WTC11 (cell line): ENCODE measurements around the gene BTLA. TPM values are rescaled to one million over a fixed set of nuclear protein-coding genes. Genes with fewer than 3 reads are reported as not detected.

Experiments
- ATAC-seq: fragments of 200-7000 bp; cut with Tn5 transposase; 2 replicates; pipeline ENCODE4 v1.10.0; 2021; ENCODE audit warnings: mild to moderate bottlenecking, moderate library complexity
- CTCF ChIA-PET: fragments of 300-600 bp; sonication (Branson Sonifier 250); formaldehyde crosslinking; loops from one replicate; lab custom pipeline; 2021; ENCODE audit warnings: antibody characterized with exemption; lab: Charles Lee
- POLR2A ChIA-PET: fragments of 350-600 bp; sonication (Branson Sonifier 250); formaldehyde crosslinking; loops from one replicate; lab custom pipeline; 2021; ENCODE audit warnings: antibody characterized with exemption; lab: Charles Lee
- DNase-seq: peaks from one replicate; pipeline ENCODE4 v3.0.0; 2021; ENCODE audit warnings: low spot score
- H3K27ac Mint-ChIP-seq: 2 replicates; pipeline ENCODE4 v1.8.0; 2021; ENCODE audit warnings: mixed read lengths
- H3K27me3 Mint-ChIP-seq: 2 replicates; pipeline ENCODE4 v1.8.0; 2021; ENCODE audit warnings: low read depth, mild to moderate bottlenecking, moderate library complexity, mixed read lengths
- H3K36me3 Mint-ChIP-seq: 2 replicates; pipeline ENCODE4 v1.8.0; 2021; ENCODE audit warnings: mixed read lengths
- H3K4me1 Mint-ChIP-seq: 2 replicates; pipeline ENCODE4 v1.8.0; 2022; ENCODE audit warnings: mixed read lengths
- H3K4me3 Mint-ChIP-seq: 2 replicates; pipeline ENCODE4 v1.8.0; 2021; ENCODE audit warnings: mild to moderate bottlenecking, moderate library complexity, mixed read lengths
- H3K9me3 Mint-ChIP-seq: 2 replicates; pipeline ENCODE4 v1.8.0; 2021; ENCODE audit warnings: mixed read lengths
- ARID4B ChIP-seq: sonication (generic); formaldehyde crosslinking; IDR thresholded peaks from 2 replicates; pipeline ENCODE4 v1.8.0; 2023; ENCODE audit warnings: missing genetic modification reagents, mild to moderate bottlenecking, borderline replicate concordance
- CREM ChIP-seq: sonication (generic); formaldehyde crosslinking; IDR thresholded peaks from 2 replicates; pipeline ENCODE4 v1.8.1; 2022; ENCODE audit warnings: mild to moderate bottlenecking, missing genetic modification reagents, moderate library complexity
- ELF4 ChIP-seq: sonication (generic); formaldehyde crosslinking; IDR thresholded peaks from 2 replicates; pipeline ENCODE4 v1.8.1; 2022; ENCODE audit warnings: low read depth, mild to moderate bottlenecking, moderate library complexity, missing genetic modification reagents
- EMX1 ChIP-seq: fragments of 250-450 bp; sonication (Bioruptor Pico); IDR thresholded peaks from 2 replicates; pipeline ENCODE4 v1.8.0; 2021; ENCODE audit warnings: mild to moderate bottlenecking
- FOXK1 ChIP-seq: sonication (generic); formaldehyde crosslinking; IDR thresholded peaks from 2 replicates; pipeline ENCODE4 v1.8.0; 2022; ENCODE audit warnings: mild to moderate bottlenecking, moderate library complexity, missing genetic modification reagents
- GRHL2 ChIP-seq: fragments of 250-450 bp; sonication (Bioruptor Pico); IDR thresholded peaks from 2 replicates; pipeline ENCODE4 v1.8.0; 2022; ENCODE audit warnings: mild to moderate bottlenecking, moderate library complexity; ENCODE audit not compliant: insufficient replicate concordance, severe bottlenecking
- HMGXB4 ChIP-seq: sonication (generic); formaldehyde crosslinking; IDR thresholded peaks from 2 replicates; pipeline ENCODE4 v1.8.1; 2023; ENCODE audit warnings: mild to moderate bottlenecking, moderate library complexity, missing genetic modification reagents
- JAZF1 ChIP-seq: fragments of 250-450 bp; sonication (Bioruptor Pico); IDR thresholded peaks from 2 replicates; pipeline ENCODE4 v1.9.0; 2021; ENCODE audit warnings: moderate library complexity, mild to moderate bottlenecking, inconsistent platforms
- MAX ChIP-seq: sonication (generic); formaldehyde crosslinking; IDR thresholded peaks from 2 replicates; pipeline ENCODE4 v1.8.0; 2022; ENCODE audit warnings: mild to moderate bottlenecking, missing genetic modification reagents
- SMAD4 ChIP-seq: sonication (generic); formaldehyde crosslinking; IDR thresholded peaks from 2 replicates; pipeline ENCODE4 v1.8.0; 2022; ENCODE audit warnings: mild to moderate bottlenecking, missing genetic modification reagents
- TCF7 ChIP-seq: sonication (generic); formaldehyde crosslinking; IDR thresholded peaks from 2 replicates; pipeline ENCODE4 v1.8.0; 2022; ENCODE audit warnings: mild to moderate bottlenecking, low read depth, missing genetic modification reagents, moderate library complexity
- ZMAT4 ChIP-seq: fragments of 250-450 bp; sonication (Bioruptor Pico); IDR thresholded peaks from 2 replicates; pipeline ENCODE4 v1.9.0; 2021; ENCODE audit warnings: mild to moderate bottlenecking
- ZNF219 ChIP-seq: sonication (generic); formaldehyde crosslinking; IDR thresholded peaks from 2 replicates; pipeline ENCODE4 v1.8.0; 2023; ENCODE audit warnings: missing genetic modification reagents, mild to moderate bottlenecking, borderline replicate concordance
- ZNF232 ChIP-seq: sonication (generic); formaldehyde crosslinking; IDR thresholded peaks from 2 replicates; pipeline ENCODE4 v1.8.0; 2022; ENCODE audit warnings: mild to moderate bottlenecking, missing genetic modification reagents
- ZNF263 ChIP-seq: sonication (generic); formaldehyde crosslinking; IDR thresholded peaks from 2 replicates; pipeline ENCODE4 v1.8.1; 2022; ENCODE audit warnings: low read depth, mild to moderate bottlenecking, moderate library complexity, missing genetic modification reagents
- ZNF317 ChIP-seq: sonication (generic); formaldehyde crosslinking; IDR thresholded peaks from 2 replicates; pipeline ENCODE4 v1.8.1; 2023; ENCODE audit warnings: low read depth, mild to moderate bottlenecking, moderate library complexity, missing genetic modification reagents, borderline replicate concordance
- ZNF671 ChIP-seq: fragments of 250-450 bp; sonication (Bioruptor Pico); IDR thresholded peaks from 2 replicates; pipeline ENCODE4 v1.8.0; 2021; ENCODE audit warnings: mild to moderate bottlenecking
- total RNA-seq: library from RNA; stranded (reverse); gene quantifications from 3 replicates; pipeline ENCODE4 v1.2.3, GENCODE V29; 2021
- TF ChIP-seq, protein P1 (sequence below): fragments of 200-600 bp; IDR thresholded peaks from 2 replicates; pipeline ENCODE4 v1.8.0; 2022; ENCODE audit warnings: antibody characterized with exemption
- TF ChIP-seq, protein P2 (sequence below): sonication (generic); formaldehyde crosslinking; IDR thresholded peaks from 2 replicates; pipeline ENCODE4 v1.8.1; 2023; ENCODE audit warnings: mild to moderate bottlenecking, missing genetic modification reagents, moderate library complexity
- TF ChIP-seq, protein P3 (sequence below): sonication (generic); formaldehyde crosslinking; conservative IDR thresholded peaks from 2 replicates; pipeline ENCODE4 v1.8.1; 2022; ENCODE audit warnings: mild to moderate bottlenecking, missing genetic modification reagents
- TF ChIP-seq, protein P4 (sequence below): sonication (generic); formaldehyde crosslinking; IDR thresholded peaks from 2 replicates; pipeline ENCODE4 v1.8.1; 2022; ENCODE audit warnings: low read depth, mild to moderate bottlenecking, moderate library complexity, missing genetic modification reagents, borderline replicate concordance
- TF ChIP-seq, protein P5 (sequence below): sonication (generic); formaldehyde crosslinking; IDR thresholded peaks from 2 replicates; pipeline ENCODE4 v1.8.1; 2022; ENCODE audit warnings: low read depth, missing genetic modification reagents, borderline replicate concordance

The BTLA gene
- total RNA-seq, 1 experiment from 2014 or later: not detected

DNA sequence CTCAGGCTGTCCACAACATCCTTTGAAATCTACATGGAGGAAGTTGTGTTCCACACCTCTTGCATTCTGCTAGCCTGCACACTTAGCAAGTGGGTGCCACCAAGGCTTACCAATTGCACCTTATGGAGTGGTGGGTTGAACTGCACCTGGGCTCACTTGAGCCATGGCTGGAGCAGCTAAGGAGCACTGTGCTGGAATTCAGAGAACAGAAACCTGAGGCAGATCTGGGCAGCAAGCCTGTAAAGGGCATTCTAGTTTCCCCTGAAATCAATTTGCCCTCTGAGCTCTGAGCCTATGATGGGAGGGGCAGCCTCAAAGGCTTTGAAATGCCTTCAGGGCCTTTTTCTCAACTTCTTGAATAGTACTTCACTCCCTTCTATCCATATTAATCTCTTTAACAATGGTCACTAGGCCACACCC, 18.0 kb downstream of the BTLA start:
- ChIA-PET POLR2A (no interaction called here), CTCF (interaction anchor here (0.7 kb wide), 1 partner anchor 188 kb away, joined by 3 read pairs; no protein-coding TSS in a partner anchor)
- no peak overlapping the region for H3K27ac Mint-ChIP-seq
- ATAC-seq (peak; percentile 81), DNase-seq (no peak)
- no peak for TF ChIP-seq CREM (CRISPR knock-in tag)
- no peak for TF ChIP-seq GRHL2 (CRISPR knock-in tag)
- no peak for TF ChIP-seq EMX1
- TF ChIP-seq, protein P1, sequence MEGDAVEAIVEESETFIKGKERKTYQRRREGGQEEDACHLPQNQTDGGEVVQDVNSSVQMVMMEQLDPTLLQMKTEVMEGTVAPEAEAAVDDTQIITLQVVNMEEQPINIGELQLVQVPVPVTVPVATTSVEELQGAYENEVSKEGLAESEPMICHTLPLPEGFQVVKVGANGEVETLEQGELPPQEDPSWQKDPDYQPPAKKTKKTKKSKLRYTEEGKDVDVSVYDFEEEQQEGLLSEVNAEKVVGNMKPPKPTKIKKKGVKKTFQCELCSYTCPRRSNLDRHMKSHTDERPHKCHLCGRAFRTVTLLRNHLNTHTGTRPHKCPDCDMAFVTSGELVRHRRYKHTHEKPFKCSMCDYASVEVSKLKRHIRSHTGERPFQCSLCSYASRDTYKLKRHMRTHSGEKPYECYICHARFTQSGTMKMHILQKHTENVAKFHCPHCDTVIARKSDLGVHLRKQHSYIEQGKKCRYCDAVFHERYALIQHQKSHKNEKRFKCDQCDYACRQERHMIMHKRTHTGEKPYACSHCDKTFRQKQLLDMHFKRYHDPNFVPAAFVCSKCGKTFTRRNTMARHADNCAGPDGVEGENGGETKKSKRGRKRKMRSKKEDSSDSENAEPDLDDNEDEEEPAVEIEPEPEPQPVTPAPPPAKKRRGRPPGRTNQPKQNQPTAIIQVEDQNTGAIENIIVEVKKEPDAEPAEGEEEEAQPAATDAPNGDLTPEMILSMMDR: no peak
- TF ChIP-seq ZNF232: no peak
- TF ChIP-seq, protein P2, sequence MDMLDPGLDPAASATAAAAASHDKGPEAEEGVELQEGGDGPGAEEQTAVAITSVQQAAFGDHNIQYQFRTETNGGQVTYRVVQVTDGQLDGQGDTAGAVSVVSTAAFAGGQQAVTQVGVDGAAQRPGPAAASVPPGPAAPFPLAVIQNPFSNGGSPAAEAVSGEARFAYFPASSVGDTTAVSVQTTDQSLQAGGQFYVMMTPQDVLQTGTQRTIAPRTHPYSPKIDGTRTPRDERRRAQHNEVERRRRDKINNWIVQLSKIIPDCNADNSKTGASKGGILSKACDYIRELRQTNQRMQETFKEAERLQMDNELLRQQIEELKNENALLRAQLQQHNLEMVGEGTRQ (CRISPR knock-in tag): no peak
- TF ChIP-seq ZNF317: no peak
- no peak for TF ChIP-seq ZNF219 (CRISPR knock-in tag)
- TF ChIP-seq MAX (CRISPR knock-in tag): no peak
- TF ChIP-seq HMGXB4 (CRISPR knock-in tag): no peak
- TF ChIP-seq ARID4B (CRISPR knock-in tag): no peak
- TF ChIP-seq ZNF263 (CRISPR knock-in tag): no peak
- no peak overlapping the region for H3K4me3 Mint-ChIP-seq
- H3K4me1 Mint-ChIP-seq: peaks cover 18% of the 10 kb centered on the region
- peaks cover 10% of the 10 kb centered on the region for H3K9me3 Mint-ChIP-seq
- H3K36me3 Mint-ChIP-seq: no peaks in the 10 kb centered on the region
- no peaks in the 10 kb centered on the region for H3K27me3 Mint-ChIP-seq

DNA sequence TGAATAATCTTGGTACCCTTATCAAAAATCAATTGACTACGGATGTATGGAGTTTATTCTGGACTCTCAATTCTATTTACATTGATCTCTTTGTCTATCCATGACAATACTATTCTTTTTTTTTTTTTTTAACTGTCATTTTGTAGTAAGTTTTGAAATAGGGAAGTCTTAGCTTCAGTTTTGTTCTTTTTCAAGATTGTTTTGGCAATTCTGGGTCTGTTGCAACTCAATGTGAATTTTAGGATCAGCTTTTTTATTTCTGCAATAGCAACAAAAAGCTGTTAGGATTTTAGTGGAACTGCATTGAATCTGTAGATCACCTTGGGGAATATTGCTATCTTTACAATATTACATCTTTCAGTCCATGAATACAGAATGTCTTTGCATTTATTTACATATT, 21.4 kb downstream of the BTLA start:
- DNase-seq: no peak
- Mint-ChIP-seq H3K36me3 (no peaks in the 10 kb centered on the region), H3K27ac (no peak overlapping the region), H3K9me3 (peaks cover 10% of the 10 kb centered on the region), H3K27me3 (no peaks in the 10 kb centered on the region), H3K4me3 (no peak overlapping the region), H3K4me1 (peaks cover 18% of the 10 kb centered on the region)
- CTCF ChIA-PET: no interaction called here
- POLR2A ChIA-PET: no interaction called here
- no peak for ATAC-seq
- TF ChIP-seq, protein P3, sequence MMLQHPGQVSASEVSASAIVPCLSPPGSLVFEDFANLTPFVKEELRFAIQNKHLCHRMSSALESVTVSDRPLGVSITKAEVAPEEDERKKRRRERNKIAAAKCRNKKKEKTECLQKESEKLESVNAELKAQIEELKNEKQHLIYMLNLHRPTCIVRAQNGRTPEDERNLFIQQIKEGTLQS (CRISPR knock-in tag): no peak
- TF ChIP-seq, protein P4, sequence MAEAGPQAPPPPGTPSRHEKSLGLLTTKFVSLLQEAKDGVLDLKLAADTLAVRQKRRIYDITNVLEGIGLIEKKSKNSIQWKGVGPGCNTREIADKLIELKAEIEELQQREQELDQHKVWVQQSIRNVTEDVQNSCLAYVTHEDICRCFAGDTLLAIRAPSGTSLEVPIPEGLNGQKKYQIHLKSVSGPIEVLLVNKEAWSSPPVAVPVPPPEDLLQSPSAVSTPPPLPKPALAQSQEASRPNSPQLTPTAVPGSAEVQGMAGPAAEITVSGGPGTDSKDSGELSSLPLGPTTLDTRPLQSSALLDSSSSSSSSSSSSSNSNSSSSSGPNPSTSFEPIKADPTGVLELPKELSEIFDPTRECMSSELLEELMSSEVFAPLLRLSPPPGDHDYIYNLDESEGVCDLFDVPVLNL: no peak
- TF ChIP-seq ELF4 (CRISPR knock-in tag) (no peak), ZNF671 (no peak), TCF7 (CRISPR knock-in tag) (no peak), FOXK1 (CRISPR knock-in tag) (no peak), ZNF317 (no peak), SMAD4 (CRISPR knock-in tag) (no peak), JAZF1 (CRISPR knock-in tag) (no peak), ZMAT4 (CRISPR knock-in tag) (no peak)
- TF ChIP-seq, protein P5, sequence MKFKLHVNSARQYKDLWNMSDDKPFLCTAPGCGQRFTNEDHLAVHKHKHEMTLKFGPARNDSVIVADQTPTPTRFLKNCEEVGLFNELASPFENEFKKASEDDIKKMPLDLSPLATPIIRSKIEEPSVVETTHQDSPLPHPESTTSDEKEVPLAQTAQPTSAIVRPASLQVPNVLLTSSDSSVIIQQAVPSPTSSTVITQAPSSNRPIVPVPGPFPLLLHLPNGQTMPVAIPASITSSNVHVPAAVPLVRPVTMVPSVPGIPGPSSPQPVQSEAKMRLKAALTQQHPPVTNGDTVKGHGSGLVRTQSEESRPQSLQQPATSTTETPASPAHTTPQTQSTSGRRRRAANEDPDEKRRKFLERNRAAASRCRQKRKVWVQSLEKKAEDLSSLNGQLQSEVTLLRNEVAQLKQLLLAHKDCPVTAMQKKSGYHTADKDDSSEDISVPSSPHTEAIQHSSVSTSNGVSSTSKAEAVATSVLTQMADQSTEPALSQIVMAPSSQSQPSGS (CRISPR knock-in tag): no peak
